Natural killer cell (primary cell): ENCODE results near the gene LY9. TPM values are rescaled to one million over a fixed set of nuclear protein-coding genes. Genes with fewer than 3 reads are reported as not detected.

Source experiments
- ATAC-seq, 3 donors: fragments of 150-1000 bp in 2 of 3; fragments of 200-7000 bp in 1 of 3; cut with Tn5 transposase; 1 replicate in 1 of 3; 2 replicates in 2 of 3; pipeline ENCODE4 v1.10.0; 2021; ENCODE audit warnings: mild to moderate bottlenecking in 2 of 3, moderate library complexity in 2 of 3
- DNase-seq, 2 donors: peaks; one replicate each; pipeline versions ENCODE4 v3.0.0 to v3.0.0-alpha.2; 2013 to 2021; ENCODE audit warnings: mixed read lengths in 1 of 2
- H3K27ac ChIP-seq: one replicate; pipeline ENCODE4 v1.5.1; 2013; ENCODE audit warnings: mild to moderate bottlenecking, low read length
- H3K27me3 ChIP-seq: one replicate; pipeline ENCODE4 v1.6.1; 2013; ENCODE audit warnings: low read length; ENCODE audit not compliant: control insufficient read depth, insufficient read depth
- H3K36me3 ChIP-seq: one replicate; pipeline ENCODE4 v1.6.1; 2013; ENCODE audit warnings: low read length; ENCODE audit not compliant: control insufficient read depth, insufficient read depth
- H3K4me1 ChIP-seq: one replicate; pipeline ENCODE4 v1.6.1; 2013; ENCODE audit warnings: low read length; ENCODE audit not compliant: control insufficient read depth, insufficient read depth
- H3K4me3 ChIP-seq: one replicate; pipeline ENCODE4 v1.5.1; 2013; ENCODE audit warnings: low read length
- H3K9me3 ChIP-seq: one replicate; pipeline ENCODE4 v1.6.1; 2013; ENCODE audit warnings: low read length; ENCODE audit not compliant: control insufficient read depth, insufficient read depth
- H3K27ac Mint-ChIP-seq, 2 donors: one replicate each; pipeline ENCODE4 v1.8.0; 2022; ENCODE audit warnings: mild to moderate bottlenecking in 2 of 2, mixed read lengths in 2 of 2, moderate library complexity in 1 of 2
- H3K27me3 Mint-ChIP-seq, 2 donors: one replicate each; pipeline ENCODE4 v1.8.0; 2022; ENCODE audit warnings: low read depth in 2 of 2, mixed read lengths in 2 of 2
- H3K36me3 Mint-ChIP-seq: one replicate; pipeline ENCODE4 v1.8.0; 2022; ENCODE audit warnings: mixed read lengths
- H3K4me1 Mint-ChIP-seq, 2 donors: one replicate each; pipeline ENCODE4 v1.8.0; 2022; ENCODE audit warnings: mixed read lengths in 2 of 2
- H3K4me3 Mint-ChIP-seq: one replicate; pipeline ENCODE4 v1.8.0; 2022; ENCODE audit warnings: mild to moderate bottlenecking, moderate library complexity, mixed read lengths
- H3K9me3 Mint-ChIP-seq, 2 donors: one replicate each; pipeline ENCODE4 v1.8.0; 2022; ENCODE audit warnings: mixed read lengths in 2 of 2
- WGBS: methylation state at CpG from one replicate; pipeline ENCODE4 v1.1.7; 2013; ENCODE audit warnings: missing lambda C conversion rate; ENCODE audit not compliant: insufficient coverage; 5-methylcytosine and 5-hydroxymethylcytosine counted together
- intact Hi-C: fragments of 100-400 bp; cut with micrococcal nuclease; formaldehyde crosslinking; loops from one replicate; pipeline ENCODE4 v1.14.2; 2022
- total RNA-seq, 4 donors: library from RNA; stranded (reverse); fragments of 120-200 nt in 1 of 4; gene quantifications; one replicate each; pipeline versions ENCODE4 v1.2.3 to v1.2.4, GENCODE V29; 2013 to 2022
- TF ChIP-seq, protein P1 (sequence below): fragments of 200-600 bp; IDR thresholded peaks from one replicate; pipeline ENCODE4 v1.8.0; 2022; ENCODE audit warnings: antibody characterized with exemption

LY9 gene
- total RNA-seq, 3 donors from 2014 or later (not counting 1 experiment from before 2014, with no cell fraction given): 30.3 to 47.1 (median 34.4) TPM

DNA sequence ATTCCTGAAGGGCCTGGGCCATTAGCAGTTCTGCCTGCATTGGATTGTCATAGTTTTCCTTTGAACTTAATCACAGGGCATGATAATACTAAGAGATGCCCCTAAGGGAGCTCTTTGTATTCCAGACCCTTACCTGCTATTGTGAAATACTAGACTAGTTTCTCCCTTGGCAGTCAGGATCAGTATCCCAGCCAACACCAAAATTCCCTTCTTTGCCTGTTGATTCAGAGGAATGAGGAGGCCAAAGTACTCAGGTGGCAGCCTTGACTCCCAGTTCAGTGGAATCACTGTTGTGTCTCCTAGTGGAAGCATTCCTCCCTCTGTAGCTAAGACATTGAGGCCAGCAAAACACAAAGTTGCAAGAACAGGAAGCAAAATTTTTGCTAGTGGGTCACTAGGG is 36.2 kb upstream of the LY9 start:
- no peak overlapping the region for H3K4me3 ChIP-seq
- no peak for DNase-seq
- Mint-ChIP-seq H3K4me3 (no peak overlapping the region), H3K9me3 (peaks cover 3 to 6% of the 10 kb centered on the region in 2 donors), H3K27me3 (no peaks in the 10 kb centered on the region), H3K4me1 (peaks cover 48 to 49% of the 10 kb centered on the region in 2 donors), H3K36me3 (no peaks in the 10 kb centered on the region), H3K27ac (no peak overlapping the region)
- H3K4me1 ChIP-seq: peaks cover 41% of the 10 kb centered on the region
- TF ChIP-seq, protein P1, sequence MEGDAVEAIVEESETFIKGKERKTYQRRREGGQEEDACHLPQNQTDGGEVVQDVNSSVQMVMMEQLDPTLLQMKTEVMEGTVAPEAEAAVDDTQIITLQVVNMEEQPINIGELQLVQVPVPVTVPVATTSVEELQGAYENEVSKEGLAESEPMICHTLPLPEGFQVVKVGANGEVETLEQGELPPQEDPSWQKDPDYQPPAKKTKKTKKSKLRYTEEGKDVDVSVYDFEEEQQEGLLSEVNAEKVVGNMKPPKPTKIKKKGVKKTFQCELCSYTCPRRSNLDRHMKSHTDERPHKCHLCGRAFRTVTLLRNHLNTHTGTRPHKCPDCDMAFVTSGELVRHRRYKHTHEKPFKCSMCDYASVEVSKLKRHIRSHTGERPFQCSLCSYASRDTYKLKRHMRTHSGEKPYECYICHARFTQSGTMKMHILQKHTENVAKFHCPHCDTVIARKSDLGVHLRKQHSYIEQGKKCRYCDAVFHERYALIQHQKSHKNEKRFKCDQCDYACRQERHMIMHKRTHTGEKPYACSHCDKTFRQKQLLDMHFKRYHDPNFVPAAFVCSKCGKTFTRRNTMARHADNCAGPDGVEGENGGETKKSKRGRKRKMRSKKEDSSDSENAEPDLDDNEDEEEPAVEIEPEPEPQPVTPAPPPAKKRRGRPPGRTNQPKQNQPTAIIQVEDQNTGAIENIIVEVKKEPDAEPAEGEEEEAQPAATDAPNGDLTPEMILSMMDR: no peak
- no peaks in the 10 kb centered on the region for H3K27me3 ChIP-seq
- no peak overlapping the region for H3K27ac ChIP-seq
- intact Hi-C loops: loop anchor here (5.0 to 10.0 kb wide), 2 partner anchors 38 to 785 kb away; partner anchors contain the start of genes FCGR3A and LY9
- no peaks in the 10 kb centered on the region for H3K36me3 ChIP-seq
- no peak for ATAC-seq
- H3K9me3 ChIP-seq: no peaks in the 10 kb centered on the region

DNA sequence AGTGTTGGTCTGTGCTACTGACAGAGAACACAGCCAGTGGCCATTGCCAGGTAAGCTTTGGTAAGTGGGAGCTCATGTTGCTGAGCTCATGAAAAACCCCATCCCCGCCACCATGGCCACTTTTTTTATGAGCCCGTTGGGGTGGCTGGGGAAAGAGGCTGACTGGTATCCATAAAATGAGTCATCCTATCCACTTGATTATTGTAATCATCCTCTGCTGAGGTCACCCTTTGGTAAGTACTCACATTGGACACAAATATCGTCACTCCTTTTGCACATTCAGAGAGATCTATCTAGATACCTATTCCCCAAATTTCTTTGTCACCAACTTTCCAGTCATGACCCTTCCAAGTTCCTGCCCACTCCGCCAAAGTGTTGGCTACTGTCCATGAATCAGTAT is 34.9 kb upstream of the LY9 start:
- no peak overlapping the region for H3K4me3 Mint-ChIP-seq

DNA sequence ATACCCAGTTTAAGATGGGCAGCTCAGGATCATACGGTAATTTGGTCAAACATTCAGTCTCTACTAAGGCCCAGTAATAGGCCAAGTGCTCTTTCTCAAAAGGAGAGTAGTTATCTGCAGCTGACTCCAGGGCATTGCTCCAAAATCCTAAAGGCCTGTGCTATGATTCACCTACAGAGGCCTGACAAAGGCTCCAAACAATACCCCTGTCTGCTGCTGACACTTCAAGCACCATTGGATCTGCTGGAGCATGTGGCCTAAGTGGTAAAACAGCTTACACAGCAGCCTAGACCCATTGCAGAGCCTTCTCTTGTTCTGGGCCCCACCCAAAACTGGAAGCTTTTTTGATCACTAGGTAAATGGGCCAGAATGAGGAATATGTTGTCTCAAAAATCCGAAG is 34.1 kb upstream of the LY9 start:
- ATAC-seq: no peak

More for the DNA sequence above, 34.9 kb upstream of the LY9 start:
- H3K36me3 ChIP-seq: no peaks in the 10 kb centered on the region
- peaks cover 3 to 6% of the 10 kb centered on the region in 2 donors for H3K9me3 Mint-ChIP-seq
- TF ChIP-seq, protein P1: no peak
- H3K36me3 Mint-ChIP-seq: no peaks in the 10 kb centered on the region
- no peak for DNase-seq
- H3K27me3 ChIP-seq: no peaks in the 10 kb centered on the region
- H3K4me1 ChIP-seq: peaks cover 29% of the 10 kb centered on the region
- no peaks in the 10 kb centered on the region for H3K9me3 ChIP-seq
- no peaks in the 10 kb centered on the region for H3K27me3 Mint-ChIP-seq
- peaks cover 41 to 42% of the 10 kb centered on the region in 2 donors for H3K4me1 Mint-ChIP-seq
- WGBS: 93% methylated on average over 4 of the region's 4 CpGs
- intact Hi-C loops: no loop called here
- ATAC-seq: no peak
- H3K27ac Mint-ChIP-seq: no peak overlapping the region
- no peak overlapping the region for H3K4me3 ChIP-seq
- no peak overlapping the region for H3K27ac ChIP-seq

More for the DNA sequence above, 34.1 kb upstream of the LY9 start:
- H3K36me3 Mint-ChIP-seq: no peaks in the 10 kb centered on the region
- H3K9me3 Mint-ChIP-seq: peaks cover 2 to 4% of the 10 kb centered on the region in 2 donors
- Histone ChIP-seq H3K36me3 (no peaks in the 10 kb centered on the region), H3K27me3 (no peaks in the 10 kb centered on the region), H3K4me1 (peaks cover 26% of the 10 kb centered on the region), H3K4me3 (no peak overlapping the region), H3K9me3 (no peaks in the 10 kb centered on the region), H3K27ac (no peak overlapping the region)
- H3K4me1 Mint-ChIP-seq: peaks cover 39 to 42% of the 10 kb centered on the region in 2 donors
- no peak for DNase-seq
- H3K27me3 Mint-ChIP-seq: no peaks in the 10 kb centered on the region
- no peak overlapping the region for H3K4me3 Mint-ChIP-seq
- TF ChIP-seq, protein P1: no peak
- no peak overlapping the region for H3K27ac Mint-ChIP-seq
- intact Hi-C loops: no loop called here
- WGBS: 100% methylated on average over 2 of the region's 2 CpGs
